ENCODE results near the gene VEGFD. TPM values are rescaled to one million over a fixed set of nuclear protein-coding genes. Genes with fewer than 3 reads are reported as not detected.

The VEGFD gene
- total RNA-seq, 2 donors from 2014 or later, result 1.2 to 2.5 TPM

- TF ChIP-seq CTCF (IDR thresholded peaks at IDR 0.05), result no peak
- no peak overlapping the region for H3K27ac ChIP-seq
- H3K4me3 ChIP-seq, result no peak overlapping the region
- no peaks in the 10 kb centered on the region for H3K27me3 ChIP-seq
- no peak for DNase-seq
- no peaks in the 10 kb centered on the region for H3K9me3 ChIP-seq
- H3K36me3 ChIP-seq, result no peaks in the 10 kb centered on the region
- intact Hi-C loops (cut with DNase I), result no loop called here
- no peak overlapping the region for H3K9ac ChIP-seq (ENCODE audit: low read depth in 2 of 2, low read length in 2 of 2)
- no peaks in the 10 kb centered on the region for H3K4me1 ChIP-seq
These were observed 11.6 kb upstream of the VEGFD start for GRCh38 chrX:15395789-15396188.

GRCh38 chrX:15391850-15392249 lies 7.6 kb upstream of the VEGFD start:
- DNase-seq, result no peak
- Histone ChIP-seq H3K4me3 (no peak overlapping the region), H3K9ac (ENCODE audit: low read depth in 2 of 2, low read length in 2 of 2) (no peak overlapping the region), H3K4me1 (no peaks in the 10 kb centered on the region), H3K36me3 (no peaks in the 10 kb centered on the region), H3K27ac (no peak overlapping the region), H3K9me3 (no peaks in the 10 kb centered on the region), H3K27me3 (no peaks in the 10 kb centered on the region)
- TF ChIP-seq CTCF (IDR thresholded peaks at IDR 0.05), result no peak
- intact Hi-C loops (cut with DNase I), result no loop called here

- Histone ChIP-seq H3K27ac (no peak overlapping the region), H3K9ac (ENCODE audit: low read depth in 2 of 2, low read length in 2 of 2) (no peak overlapping the region), H3K4me3 (no peak overlapping the region), H3K36me3 (no peaks in the 10 kb centered on the region), H3K9me3 (no peaks in the 10 kb centered on the region), H3K27me3 (no peaks in the 10 kb centered on the region), H3K4me1 (no peaks in the 10 kb centered on the region)
- intact Hi-C loops (cut with DNase I), result no loop called here
- no peak for DNase-seq
- TF ChIP-seq CTCF (IDR thresholded peaks at IDR 0.05), result no peak
These were observed 1.4 kb downstream of the VEGFD start for GRCh38 chrX:15382813-15383212.

- H3K4me3 ChIP-seq, result no peak overlapping the region
- intact Hi-C loops (cut with DNase I), result no loop called here
- TF ChIP-seq CTCF (IDR thresholded peaks at IDR 0.05), result no peak
These were observed 7.3 kb downstream of the VEGFD start for GRCh38 chrX:15376956-15377355.

GRCh38 chrX:15373976-15374375 lies 10.2 kb downstream of the VEGFD start:
- DNase-seq, result no peak
- no peaks in the 10 kb centered on the region for H3K27me3 ChIP-seq
- no peak overlapping the region for H3K9ac ChIP-seq (ENCODE audit: low read depth in 2 of 2, low read length in 2 of 2)
- H3K4me3 ChIP-seq, result no peak overlapping the region
- no peaks in the 10 kb centered on the region for H3K4me1 ChIP-seq
- H3K9me3 ChIP-seq, result no peaks in the 10 kb centered on the region
- intact Hi-C loops (cut with DNase I), result no loop called here
- H3K36me3 ChIP-seq, result no peaks in the 10 kb centered on the region
- TF ChIP-seq CTCF (IDR thresholded peaks at IDR 0.05), result no peak
- no peak overlapping the region for H3K27ac ChIP-seq

More at GRCh38 chrX:15376956-15377355, 7.3 kb downstream of the VEGFD start:
- no peak for DNase-seq
- Histone ChIP-seq H3K27ac (no peak overlapping the region), H3K9me3 (no peaks in the 10 kb centered on the region), H3K36me3 (no peaks in the 10 kb centered on the region), H3K9ac (ENCODE audit: low read depth in 2 of 2, low read length in 2 of 2) (no peak overlapping the region), H3K27me3 (no peaks in the 10 kb centered on the region), H3K4me1 (no peaks in the 10 kb centered on the region)

Data from colonic mucosa (tissue), 4 donors.